CD14-positive monocyte (primary cell): ENCODE results near the gene CBR3. TPM values are rescaled to one million over a fixed set of nuclear protein-coding genes. Genes with fewer than 3 reads are reported as not detected.

Experiments
- DNase-seq, 3 donors: peaks; one replicate each; pipeline ENCODE4 v3.0.0-alpha.2; 2011 to 2022
- H2AFZ ChIP-seq: 2 replicates; pipeline ENCODE4 v1.6.0; 2012; ENCODE audit warnings: mild to moderate bottlenecking, low read depth, low read length, inconsistent platforms; ENCODE audit not compliant: insufficient read depth, poor library complexity, severe bottlenecking
- H3K27ac ChIP-seq, 2 donors: 1 replicate in 1 of 2; 2 replicates in 1 of 2; pipeline ENCODE4 v1.5.1; 2012 to 2013; ENCODE audit warnings: low read length in 2 of 2, control low read depth in 1 of 2, inconsistent platforms in 1 of 2, low read depth in 1 of 2, mild to moderate bottlenecking in 1 of 2
- H3K27me3 ChIP-seq, 2 donors: one replicate each; pipeline versions ENCODE4 v1.6.0 to v1.6.1; 2011 to 2013; ENCODE audit warnings: low read length in 2 of 2; ENCODE audit not compliant: control insufficient read depth in 2 of 2, insufficient read depth in 2 of 2
- H3K36me3 ChIP-seq, 2 donors: replicated peaks in 1 of 2; 1 replicate in 1 of 2; 2 replicates in 1 of 2; pipeline versions ENCODE4 v1.5.1 to v1.6.1; 2012 to 2013; ENCODE audit warnings: low read length in 2 of 2, control low read depth in 1 of 2, inconsistent platforms in 1 of 2, mild to moderate bottlenecking in 1 of 2; ENCODE audit not compliant: insufficient read depth in 2 of 2, control insufficient read depth in 1 of 2
- H3K4me1 ChIP-seq, 2 donors: 1 replicate in 1 of 2; 2 replicates in 1 of 2; pipeline versions ENCODE4 v1.5.1 to v1.6.1; 2012 to 2013; ENCODE audit warnings: low read length in 2 of 2, control low read depth in 1 of 2, inconsistent platforms in 1 of 2, mild to moderate bottlenecking in 1 of 2, moderate library complexity in 1 of 2; ENCODE audit not compliant: insufficient read depth in 2 of 2, control insufficient read depth in 1 of 2
- H3K4me2 ChIP-seq: replicated peaks from 2 replicates; pipeline ENCODE3; 2012; ENCODE audit warnings: low read length, moderate library complexity, mild to moderate bottlenecking; ENCODE audit not compliant: poor library complexity, severe bottlenecking; ENCODE audit errors: extremely low read depth
- H3K4me3 ChIP-seq, 3 experiments: fragments of 200-600 bp in 1 of 3; sonication (generic) in 1 of 3; replicated peaks in 1 of 3; 1 replicate in 2 of 3; 2 replicates in 1 of 3; pipeline ENCODE4 v1.5.1; 2011 to 2013; ENCODE audit warnings: low read length in 3 of 3, mild to moderate bottlenecking in 3 of 3, control low read depth in 2 of 3, low read depth in 2 of 3, inconsistent platforms in 1 of 3, moderate library complexity in 1 of 3
- H3K79me2 ChIP-seq: 2 replicates; pipeline ENCODE4 v1.6.0; 2012; ENCODE audit warnings: mild to moderate bottlenecking, control low read depth, inconsistent platforms, low read length, moderate library complexity; ENCODE audit not compliant: insufficient read depth
- H3K9ac ChIP-seq: 2 replicates; pipeline ENCODE4 v1.6.0; 2017; ENCODE audit warnings: low read length, mild to moderate bottlenecking; ENCODE audit not compliant: insufficient read depth, poor library complexity, severe bottlenecking
- H3K9me3 ChIP-seq, 2 donors: replicated peaks in 1 of 2; 1 replicate in 1 of 2; 2 replicates in 1 of 2; pipeline versions ENCODE4 v1.5.1 to v1.6.1; 2012 to 2013; ENCODE audit warnings: low read length in 2 of 2, control low read depth in 1 of 2; ENCODE audit not compliant: control insufficient read depth in 1 of 2, insufficient read depth in 1 of 2
- H4K20me1 ChIP-seq: 2 replicates; pipeline ENCODE4 v1.6.0; 2012; ENCODE audit warnings: mild to moderate bottlenecking, low read length, control low read depth, moderate library complexity; ENCODE audit not compliant: insufficient read depth
- H3K27ac Mint-ChIP-seq, 7 donors: one replicate each; pipeline ENCODE4 v1.8.0; 2020; ENCODE audit warnings: mild to moderate bottlenecking in 7 of 7, mixed read lengths in 7 of 7, moderate library complexity in 6 of 7, inconsistent platforms in 2 of 7
- H3K27me3 Mint-ChIP-seq, 3 donors: one replicate each; pipeline ENCODE4 v1.8.0; 2021 to 2022; ENCODE audit warnings: low read depth in 3 of 3, mild to moderate bottlenecking in 3 of 3, mixed read lengths in 3 of 3, moderate library complexity in 3 of 3, inconsistent platforms in 1 of 3
- H3K36me3 Mint-ChIP-seq, 2 donors: one replicate each; pipeline ENCODE4 v1.8.0; 2020; ENCODE audit warnings: mixed read lengths in 2 of 2, inconsistent platforms in 1 of 2, mild to moderate bottlenecking in 1 of 2
- H3K4me1 Mint-ChIP-seq: one replicate; pipeline ENCODE4 v1.8.0; 2020; ENCODE audit warnings: mild to moderate bottlenecking, mixed read lengths
- H3K4me3 Mint-ChIP-seq, 2 donors: one replicate each; pipeline ENCODE4 v1.8.0; 2020; ENCODE audit warnings: mild to moderate bottlenecking in 2 of 2, mixed read lengths in 2 of 2, moderate library complexity in 1 of 2
- H3K9me3 Mint-ChIP-seq, 7 donors: one replicate each; pipeline ENCODE4 v1.8.0; 2020 to 2022; ENCODE audit warnings: mixed read lengths in 7 of 7, mild to moderate bottlenecking in 6 of 7, moderate library complexity in 6 of 7, inconsistent platforms in 2 of 7
- CTCF ChIP-seq: fragments of 200-600 bp; IDR thresholded peaks from one replicate; pipeline ENCODE4 v1.8.0; 2022; ENCODE audit warnings: antibody characterized with exemption, mild to moderate bottlenecking
- WGBS: methylation state at CpG from one replicate; pipeline ENCODE4 v1.1.5; 2013; ENCODE audit warnings: missing lambda C conversion rate; ENCODE audit not compliant: insufficient coverage; 5-methylcytosine and 5-hydroxymethylcytosine counted together
- intact Hi-C, 2 donors: fragments of 100-400 bp; cut with micrococcal nuclease; formaldehyde crosslinking; loops; one replicate each; pipeline versions ENCODE4 v1.15.0 to v1.15.1; 2023
- polyA plus RNA-seq, 3 donors: library from polyadenylated mRNA; depleted of rRNA in 1 of 3; unstranded in 2 of 3; stranded (reverse) in 1 of 3; fragments of 300-500 nt in 2 of 3; fragments of >200 nt in 1 of 3; fragmentation: Illumina TruSeq in 2 of 3; gene quantifications; 1 replicate in 2 of 3; 2 replicates in 1 of 3; pipeline ENCODE4 v1.2.3, GENCODE V29; 2012 to 2021

The CBR3 gene
- polyA plus RNA-seq, 3 donors: 0.32 to 0.40 TPM; not detected in 1

GRCh38 chr21:36113647-36114428 lies 21.0 kb upstream of the CBR3 start:
- no peaks in the 10 kb centered on the region for H3K36me3 ChIP-seq
- H3K9ac ChIP-seq: no peak overlapping the region
- H3K4me3 ChIP-seq: peak overlapping the region; percentile 8 to 57 (median 17)
- no peaks in the 10 kb centered on the region for H3K27me3 ChIP-seq
- peaks cover 0 to 6% (median 1%) of the 10 kb centered on the region in 3 donors for H3K27me3 Mint-ChIP-seq
- WGBS: 60% methylated on average over 7 of the region's 17 CpGs
- no peak for TF ChIP-seq CTCF
- peak overlapping the region in 3 of 7 donors; percentile 10 to 66 (median 24) for H3K27ac Mint-ChIP-seq
- H3K9me3 Mint-ChIP-seq: peaks cover 0 to 5% (median 0%) of the 10 kb centered on the region in 7 donors
- peak overlapping the region; percentile 63 for H3K4me2 ChIP-seq
- peaks cover 10 to 20% of the 10 kb centered on the region in 2 donors for H3K4me1 ChIP-seq
- H3K36me3 Mint-ChIP-seq: no peaks in the 10 kb centered on the region
- no peak for DNase-seq
- H3K79me2 ChIP-seq: no peaks in the 10 kb centered on the region
- peak overlapping the region in 1 of 2 donors; percentile 89 for H3K4me3 Mint-ChIP-seq
- peak overlapping the region; percentile 82 for H2AFZ ChIP-seq
- no peaks in the 10 kb centered on the region for H4K20me1 ChIP-seq
- intact Hi-C loops: loop anchor here (5.0 to 10.0 kb wide), 2 partner anchors 49 to 52 kb away; partner anchors contain the start of gene SETD4 (in 2 of the 2)
- peaks cover 15% of the 10 kb centered on the region for H3K4me1 Mint-ChIP-seq
- no peak overlapping the region for H3K27ac ChIP-seq
- no peaks in the 10 kb centered on the region for H3K9me3 ChIP-seq

GRCh38 chr21:36115138-36115730 lies 19.6 kb upstream of the CBR3 start:
- H3K9me3 ChIP-seq: no peaks in the 10 kb centered on the region
- H2AFZ ChIP-seq: no peak overlapping the region
- no CpG with 5 or more reads among the region's 6 CpGs for WGBS
- no peaks in the 10 kb centered on the region for H3K27me3 ChIP-seq
- H3K9ac ChIP-seq: no peak overlapping the region
- H3K4me3 ChIP-seq: no peak overlapping the region
- DNase-seq: no peak
- no peak overlapping the region for H3K4me3 Mint-ChIP-seq
- no peaks in the 10 kb centered on the region for H4K20me1 ChIP-seq
- intact Hi-C loops: loop anchor here in 1 of 2 donors (10.0 kb wide), 1 partner anchor 50 kb away; the partner anchor contains the start of gene SETD4
- H3K27ac ChIP-seq: no peak overlapping the region
- no peaks in the 10 kb centered on the region for H3K36me3 Mint-ChIP-seq
- no peaks in the 10 kb centered on the region for H3K36me3 ChIP-seq
- peaks cover 0 to 8% (median 1%) of the 10 kb centered on the region in 3 donors for H3K27me3 Mint-ChIP-seq
- H3K9me3 Mint-ChIP-seq: peaks cover 0 to 5% (median 0%) of the 10 kb centered on the region in 7 donors
- TF ChIP-seq CTCF: no peak
- H3K79me2 ChIP-seq: no peaks in the 10 kb centered on the region
- H3K4me1 Mint-ChIP-seq: peaks cover 15% of the 10 kb centered on the region
- H3K4me1 ChIP-seq: peaks cover 10 to 20% of the 10 kb centered on the region in 2 donors
- H3K4me2 ChIP-seq: no peak overlapping the region
- H3K27ac Mint-ChIP-seq: peak overlapping the region in 1 of 7 donors; percentile 78
